Left ventricle myocardium inferior (tissue), 1 donor: ENCODE measurements around the gene TLR9. TPM values are rescaled to one million over a fixed set of nuclear protein-coding genes. Genes with fewer than 3 reads are reported as not detected.
A peak's percentile ranks its signal among the peaks of the same experiment; 100 is the strongest.
"Not testable (repeated sequence)": the region's sequence is repeated elsewhere in the genome, so short reads cannot be mapped to it uniquely, and the experiment has no call there.

Source experiments
- DNase-seq: peaks from one replicate; pipeline ENCODE4 v3.0.0-alpha.2; 2020
- H3K27ac ChIP-seq: fragments of 200-600 bp; replicated peaks from 2 replicates; pipeline ENCODE4 v1.8.0; 2021
- H3K27me3 ChIP-seq: fragments of 200-600 bp; 2 replicates; pipeline ENCODE4 v1.8.0; 2021; ENCODE audit warnings: low read depth
- H3K36me3 ChIP-seq: fragments of 200-600 bp; 2 replicates; pipeline ENCODE4 v1.8.0; 2021
- H3K4me1 ChIP-seq: fragments of 200-600 bp; 2 replicates; pipeline ENCODE4 v1.8.0; 2021
- H3K4me3 ChIP-seq: fragments of 200-600 bp; 2 replicates; pipeline ENCODE4 v1.8.0; 2021; ENCODE audit warnings: mild to moderate bottlenecking, moderate library complexity
- H3K9me3 ChIP-seq: fragments of 200-600 bp; replicated peaks from 2 replicates; pipeline ENCODE4 v1.8.0; 2021
- CTCF ChIP-seq: fragments of 200-600 bp; IDR thresholded peaks from 2 replicates; pipeline ENCODE4 v1.8.0; 2021; ENCODE audit warnings: antibody characterized with exemption, mild to moderate bottlenecking, borderline replicate concordance
- intact Hi-C: fragments of 100-400 bp; cut with micrococcal nuclease; formaldehyde crosslinking; loops from one replicate; pipeline ENCODE4 v1.11.0; 2022
- total RNA-seq: library from RNA; stranded (reverse); fragmentation: NEBNext Ultra II Directional; extraction: Animal tissue kit (Norgen Biotek cat#: 25700); gene quantifications from one replicate; pipeline ENCODE4 v1.2.1, GENCODE V29; 2021
- donor health status: DM: no; HTN: yes; CAD: no; lungs with severe emphysema.

TLR9 gene
- total RNA-seq, 1 donor from 2014 or later = 0.66 TPM

DNA sequence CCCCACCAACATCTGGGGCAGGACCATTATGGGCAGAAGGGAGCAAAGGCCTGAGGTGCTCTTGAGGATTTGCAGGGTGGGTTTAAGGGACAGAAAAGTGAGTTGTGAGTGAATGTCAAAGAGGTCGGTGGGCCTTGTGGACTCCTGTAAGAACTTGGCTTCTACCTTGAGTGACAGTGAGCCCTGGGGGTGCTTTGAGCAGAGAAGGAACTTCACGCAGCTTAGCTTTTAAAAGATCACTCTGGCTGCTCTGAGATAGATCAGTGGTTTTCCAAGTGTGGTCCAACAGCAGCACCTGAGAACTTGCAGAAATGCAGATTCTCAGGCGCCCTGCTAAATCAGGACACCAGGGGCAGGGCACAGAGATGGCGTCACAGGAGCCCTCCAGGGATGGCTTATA lies 42.8 kb downstream of the TLR9 start:
- Histone ChIP-seq H3K36me3 (no peaks in the 10 kb centered on the region), H3K27me3 (no peaks in the 10 kb centered on the region), H3K27ac (peak overlapping the region; percentile 87), H3K4me1 (peaks cover 39% of the 10 kb centered on the region), H3K9me3 (no peaks in the 10 kb centered on the region), H3K4me3 (no peak overlapping the region)
- DNase-seq = no peak
- intact Hi-C loops = no loop called here
- TF ChIP-seq CTCF = no peak

GRCh38 chr3:52182196-52182595 lies 43.2 kb downstream of the TLR9 start:
- H3K9me3 ChIP-seq = no peaks in the 10 kb centered on the region
- no peaks in the 10 kb centered on the region for H3K36me3 ChIP-seq
- no peak overlapping the region for H3K4me3 ChIP-seq
- H3K4me1 ChIP-seq = peaks cover 39% of the 10 kb centered on the region
- DNase-seq = no peak
- no peaks in the 10 kb centered on the region for H3K27me3 ChIP-seq
- intact Hi-C loops = no loop called here
- no peak for TF ChIP-seq CTCF
- H3K27ac ChIP-seq = peak overlapping the region; percentile 87

DNA sequence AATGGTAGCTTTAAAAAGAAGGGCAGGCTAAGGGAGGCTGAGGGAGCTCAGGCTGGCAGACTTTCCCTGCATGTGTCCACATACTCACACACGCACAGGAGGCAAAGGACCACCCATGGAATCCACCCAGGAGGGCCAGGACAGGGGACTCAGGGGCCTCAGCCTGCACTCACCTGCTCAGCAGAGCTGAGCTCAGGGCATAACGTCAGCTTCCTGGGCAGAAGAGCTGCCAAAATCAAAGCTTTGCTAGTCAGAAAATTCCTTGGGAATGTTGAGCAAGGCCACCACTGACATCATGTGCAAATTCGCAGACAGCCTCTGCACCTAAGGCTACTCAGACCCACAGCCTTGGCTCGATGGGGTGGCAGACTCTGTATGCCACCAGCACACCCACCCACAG lies 43.9 kb downstream of the TLR9 start:
- Histone ChIP-seq H3K4me1 (peaks cover 39% of the 10 kb centered on the region), H3K27me3 (no peaks in the 10 kb centered on the region), H3K27ac (peak overlapping the region; percentile 87), H3K4me3 (no peak overlapping the region), H3K9me3 (no peaks in the 10 kb centered on the region), H3K36me3 (no peaks in the 10 kb centered on the region)
- no peak for DNase-seq
- intact Hi-C loops = no loop called here
- no peak for TF ChIP-seq CTCF

DNA sequence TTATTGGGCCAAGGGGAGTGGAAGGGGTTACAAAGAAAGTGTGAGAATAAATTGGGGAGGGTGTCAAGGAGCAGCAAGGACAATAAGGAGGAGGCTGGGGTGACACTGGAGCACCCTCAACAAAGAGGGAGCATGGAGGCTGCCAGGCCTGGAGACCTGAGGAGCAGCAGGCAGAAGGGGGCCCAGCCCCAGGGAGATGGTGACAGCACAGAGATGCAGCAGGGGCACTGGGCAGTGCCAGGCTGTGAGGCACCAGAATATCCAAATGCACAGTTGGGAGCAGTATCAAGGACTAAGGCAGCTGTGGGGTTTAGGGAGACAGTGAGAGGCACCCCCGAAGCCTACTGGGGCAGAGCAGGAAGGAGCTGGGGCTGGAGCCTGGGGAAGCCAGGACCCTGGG lies 46.9 kb downstream of the TLR9 start:
- Histone ChIP-seq H3K27ac (no peak overlapping the region), H3K4me3 (no peak overlapping the region), H3K36me3 (no peaks in the 10 kb centered on the region), H3K4me1 (peaks cover 24% of the 10 kb centered on the region), H3K27me3 (no peaks in the 10 kb centered on the region), H3K9me3 (no peaks in the 10 kb centered on the region)
- intact Hi-C loops = no loop called here
- no peak for DNase-seq
- no peak for TF ChIP-seq CTCF

DNA sequence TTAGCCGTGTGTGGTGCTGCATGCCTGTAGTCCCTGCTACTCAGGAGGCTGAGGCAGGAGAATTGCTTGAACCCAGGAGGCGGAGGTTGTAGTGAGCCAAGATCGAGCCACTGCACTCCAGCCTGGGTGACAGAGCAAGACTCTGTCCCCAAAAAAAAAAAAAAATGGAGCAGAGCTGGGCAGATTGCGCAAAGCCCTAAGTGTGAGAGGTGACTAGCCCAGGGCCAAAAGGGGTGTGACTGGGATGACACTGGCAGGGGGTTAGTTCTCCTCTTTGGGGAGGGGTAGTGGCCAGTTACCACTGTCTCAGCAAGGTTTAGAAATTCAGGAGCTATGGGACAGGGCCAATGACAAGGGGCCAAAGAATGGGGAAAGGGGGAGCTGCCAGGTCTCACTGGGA lies 47.3 kb downstream of the TLR9 start:
- DNase-seq = not testable (repeated sequence)

DNA sequence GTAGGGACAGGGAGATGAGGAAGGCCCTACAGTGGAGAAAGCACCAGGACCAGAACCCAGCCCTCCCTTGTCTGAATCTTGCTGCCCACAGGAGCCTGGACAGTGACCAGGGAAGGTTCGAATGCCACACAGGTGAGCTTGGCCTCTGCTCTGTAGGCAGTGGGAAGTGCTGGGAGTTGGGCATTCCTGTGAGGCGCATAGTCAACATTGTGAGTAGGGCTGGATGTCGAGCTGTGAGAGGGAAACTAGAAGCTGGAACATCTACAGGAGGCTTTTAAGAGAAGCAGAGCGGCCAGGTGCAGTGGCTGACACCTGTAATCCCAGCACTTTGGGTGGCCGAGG lies 47.8 kb downstream of the TLR9 start:
- intact Hi-C loops = no loop called here
- Histone ChIP-seq H3K4me1 (peaks cover 15% of the 10 kb centered on the region), H3K27ac (no peak overlapping the region), H3K4me3 (no peak overlapping the region), H3K36me3 (no peaks in the 10 kb centered on the region), H3K9me3 (no peaks in the 10 kb centered on the region), H3K27me3 (no peaks in the 10 kb centered on the region)
- no peak for TF ChIP-seq CTCF
- no peak for DNase-seq

More for the DNA sequence above, 47.3 kb downstream of the TLR9 start:
- H3K27me3 ChIP-seq, H3K36me3 ChIP-seq, intact Hi-C loops, H3K4me3 ChIP-seq, H3K27ac ChIP-seq, H3K9me3 ChIP-seq: not testable (repeated sequence)
- peaks cover 20% of the 10 kb centered on the region for H3K4me1 ChIP-seq
